HepG2 (cell line): ENCODE data around the gene TTN. TPM values are rescaled to one million over a fixed set of nuclear protein-coding genes. Genes with fewer than 3 reads are reported as not detected.
A peak's percentile ranks its signal among the peaks of the same experiment; 100 is the strongest.

Source experiments
- CBFB ChIP-seq: sonication (generic); formaldehyde crosslinking; IDR thresholded peaks from 2 replicates; pipeline ENCODE4 v1.4.0; 2020; ENCODE audit warnings: missing genetic modification reagents
- CSRNP1 ChIP-seq: sonication (generic); formaldehyde crosslinking; IDR thresholded peaks from 2 replicates; pipeline ENCODE4 v1.8.1; 2023; ENCODE audit warnings: mild to moderate bottlenecking, missing genetic modification reagents
- DNMT1 ChIP-seq: sonication (generic); formaldehyde crosslinking; IDR thresholded peaks from 2 replicates; pipeline ENCODE4 v1.5.1; 2020; ENCODE audit warnings: mild to moderate bottlenecking, missing genetic modification reagents
- ESRRA ChIP-seq: sonication (generic); formaldehyde crosslinking; IDR thresholded peaks from 2 replicates; pipeline ENCODE4 v1.5.1; 2020; ENCODE audit warnings: mild to moderate bottlenecking, low read depth, missing genetic modification reagents
- HES4 ChIP-seq: sonication (generic); formaldehyde crosslinking; IDR thresholded peaks from 2 replicates; pipeline ENCODE4 v1.9.0; 2021; ENCODE audit warnings: mild to moderate bottlenecking, missing genetic modification reagents, borderline replicate concordance
- HNRNPH1 ChIP-seq: fragments of 200-400 bp; formaldehyde crosslinking; optimal IDR thresholded peaks from 2 replicates; pipeline ENCODE3; 2017; ENCODE audit warnings: mild to moderate bottlenecking, low read depth, low read length
- JUNB ChIP-seq: sonication (generic); formaldehyde crosslinking; IDR thresholded peaks from 2 replicates; pipeline ENCODE4 v1.8.0; 2022; ENCODE audit warnings: missing genetic modification reagents, mild to moderate bottlenecking, borderline replicate concordance
- KDM1A ChIP-seq: IDR thresholded peaks from 2 replicates; pipeline ENCODE4 v1.6.1; 2016; ENCODE audit warnings: missing compliant biosample characterization
- MIER2 ChIP-seq: IDR thresholded peaks from 2 replicates; pipeline ENCODE4 v1.6.1; 2016; ENCODE audit warnings: missing biosample characterization, missing genetic modification reagents
- MXI1 ChIP-seq: IDR thresholded peaks from 3 replicates; pipeline ENCODE4 v1.6.1; 2012; ENCODE audit warnings: low read depth, low read length, inconsistent platforms, borderline replicate concordance
- REPIN1 ChIP-seq: sonication (generic); formaldehyde crosslinking; IDR thresholded peaks from 2 replicates; pipeline ENCODE4 v1.8.0; 2022; ENCODE audit warnings: missing genetic modification reagents, low read depth, mild to moderate bottlenecking, borderline replicate concordance
- YEATS4 ChIP-seq: sonication (generic); formaldehyde crosslinking; IDR thresholded peaks from 2 replicates; pipeline ENCODE4 v1.4.0; 2020; ENCODE audit warnings: missing genetic modification reagents, borderline replicate concordance
- ZBTB25 ChIP-seq: IDR thresholded peaks from 2 replicates; pipeline ENCODE4 v1.6.1; 2018; ENCODE audit warnings: missing genetic modification reagents
- ZFP41 ChIP-seq: sonication (generic); formaldehyde crosslinking; IDR thresholded peaks from 2 replicates; pipeline ENCODE4 v1.4.0; 2020; ENCODE audit warnings: mild to moderate bottlenecking, missing genetic modification reagents, borderline replicate concordance
- ZNF264 ChIP-seq: sonication (generic); formaldehyde crosslinking; IDR thresholded peaks from 2 replicates; pipeline ENCODE4 v1.4.0; 2020; ENCODE audit warnings: missing genetic modification reagents
- ZNF318 ChIP-seq: sonication (generic); formaldehyde crosslinking; IDR thresholded peaks from 2 replicates; pipeline ENCODE4 v1.4.0; 2020; ENCODE audit warnings: mild to moderate bottlenecking, missing genetic modification reagents
- polyA plus RNA-seq, 8 experiments: library from polyadenylated mRNA; depleted of rRNA in 3 of 8; stranded (reverse) in 7 of 8; unstranded in 1 of 8; fragments of >200 nt; fragmentation: Illumina TruSeq in 4 of 8; extraction: Trizol in 4 of 8; gene quantifications; 2 replicates each; pipeline versions ENCODE4 v1.2.1 to v1.2.3, GENCODE V29; 2011 to 2016; ENCODE audit warnings: low read depth in 4 of 8, missing spikeins in 1 of 8, mixed read lengths in 1 of 8; ENCODE audit not compliant: insufficient read depth in 1 of 8
- total RNA-seq, 5 experiments: library from RNA; depleted of rRNA; stranded (reverse); fragments of >200 nt; fragmentation: Illumina TruSeq; extraction: Trizol; gene quantifications; 2 replicates each; pipeline ENCODE4 v1.2.3, GENCODE V29; 2016; ENCODE audit warnings: low read depth in 1 of 5

TTN gene
- total and polyA plus RNA-seq, 2 of the 13 experiments (the other 11 are each of a cell fraction or from before 2014, with no cell fraction given) = under 0.01 TPM

- TF ChIP-seq ZBTB25 = no peak
- no peak for TF ChIP-seq CSRNP1 (CRISPR knock-in tag)
- TF ChIP-seq KDM1A (CRISPR knock-in tag) = no peak
- no peak for TF ChIP-seq ZNF318 (CRISPR knock-in tag)
- TF ChIP-seq HES4 (CRISPR knock-in tag) = no peak
- no peak for TF ChIP-seq HNRNPH1
- no peak for TF ChIP-seq JUNB (CRISPR knock-in tag)
- TF ChIP-seq MXI1 = peak; percentile 39; the same call in 1 of the 3 replicates
- TF ChIP-seq MIER2 = no peak
- TF ChIP-seq DNMT1 (CRISPR knock-in tag) = no peak
- TF ChIP-seq ZNF264 (CRISPR knock-in tag) = no peak
- no peak for TF ChIP-seq ZFP41 (CRISPR knock-in tag)
- peak; percentile 67; the same call in 1 of the 2 replicates for TF ChIP-seq REPIN1 (CRISPR knock-in tag)
- no peak for TF ChIP-seq YEATS4 (CRISPR knock-in tag)
- no peak for TF ChIP-seq ESRRA
- no peak for TF ChIP-seq CBFB (CRISPR knock-in tag)
These were observed 284.1 kb downstream of the TTN start (continued) for GRCh38 chr2:178522950-178523595.
